OCI-LY7 (cell line): ENCODE data around the gene GANAB. TPM values are rescaled to one million over a fixed set of nuclear protein-coding genes. Genes with fewer than 3 reads are reported as not detected.
"Not testable (repeated sequence)": the region's sequence is repeated elsewhere in the genome, so short reads cannot be mapped to it uniquely, and the experiment has no call there.

Experiments
- BruUV-seq: library from RNA; stranded (reverse); fragments of 400-500 nt; replicated peaks from 2 replicates; lab custom pipeline; 2021; lab: Mats Ljungman, UMichigan
- CTCF ChIA-PET: fragments of 300-600 bp; sonication (Branson Sonifier 250); formaldehyde crosslinking; loops from one replicate; lab custom pipeline; 2022; ENCODE audit warnings: antibody characterized with exemption; ENCODE audit not compliant: unreplicated experiment; lab: Charles Lee
- POLR2A ChIA-PET: fragments of 300-600 bp; sonication (Branson Sonifier 250); formaldehyde crosslinking; loops from one replicate; lab custom pipeline; 2022; ENCODE audit warnings: antibody characterized with exemption; lab: Charles Lee
- DNase-seq: peaks from one replicate; pipeline ENCODE4 v3.0.0-alpha.2; 2015; ENCODE audit warnings: low spot score
- H2AFZ ChIP-seq: fragments of 200-600 bp; sonication (generic), shearing (Covaris generic); 2 replicates; pipeline ENCODE4 v1.6.1; 2014; ENCODE audit warnings: mild to moderate bottlenecking, antibody characterized with exemption, low read length, moderate library complexity
- H3K27ac ChIP-seq: fragments of 200-600 bp; sonication (generic); 2 replicates; pipeline ENCODE4 v1.5.1; 2014; ENCODE audit warnings: mixed run types, low read depth, mild to moderate bottlenecking, moderate library complexity, low read length, inconsistent platforms; ENCODE audit not compliant: poor library complexity, severe bottlenecking
- H3K36me3 ChIP-seq: fragments of 200-600 bp; sonication (generic); 2 replicates; pipeline ENCODE4 v1.6.1; 2014; ENCODE audit warnings: mild to moderate bottlenecking, antibody characterized with exemption, low read length, moderate library complexity, mixed read lengths; ENCODE audit not compliant: insufficient read depth
- H3K4me1 ChIP-seq: fragments of 200-600 bp; sonication (generic); 2 replicates; pipeline ENCODE4 v1.5.1; 2014; ENCODE audit warnings: mild to moderate bottlenecking, low read length; ENCODE audit not compliant: insufficient read depth, poor library complexity, severe bottlenecking
- H3K4me2 ChIP-seq: fragments of 200-600 bp; sonication (generic); 2 replicates; pipeline ENCODE4 v1.6.1; 2014; ENCODE audit warnings: mild to moderate bottlenecking, low read length
- H3K4me3 ChIP-seq: fragments of 200-600 bp; sonication (generic); 2 replicates; pipeline ENCODE4 v1.5.1; 2014; ENCODE audit warnings: mild to moderate bottlenecking, low read depth, low read length; ENCODE audit not compliant: poor library complexity, severe bottlenecking
- H3K79me2 ChIP-seq: fragments of 200-600 bp; sonication (generic); 2 replicates; pipeline ENCODE4 v1.6.1; 2016; ENCODE audit warnings: low read depth, mild to moderate bottlenecking, low read length, moderate library complexity, mixed read lengths; ENCODE audit not compliant: insufficient read depth
- H3K9me2 ChIP-seq: fragments of 200-600 bp; sonication (generic); 2 replicates; pipeline ENCODE4 v1.6.1; 2016; ENCODE audit warnings: mild to moderate bottlenecking, low read length, mixed read lengths; ENCODE audit not compliant: insufficient read depth
- H3K9me3 ChIP-seq: fragments of 200-600 bp; sonication (generic); 2 replicates; pipeline ENCODE4 v1.6.1; 2014; ENCODE audit warnings: mild to moderate bottlenecking, mixed run types, low read length, mixed read lengths
- H4K20me1 ChIP-seq: fragments of 200-600 bp; sonication (generic); 2 replicates; pipeline ENCODE4 v1.6.1; 2014; ENCODE audit warnings: mild to moderate bottlenecking, antibody characterized with exemption, low read length, moderate library complexity, mixed read lengths; ENCODE audit not compliant: insufficient read depth
- CTCF ChIP-seq: fragments of 200-600 bp; sonication (generic); conservative IDR thresholded peaks from 2 replicates; pipeline ENCODE4 v1.5.1; 2014; ENCODE audit warnings: mild to moderate bottlenecking, antibody characterized with exemption, low read length, moderate library complexity, mixed read lengths
- EZH2phosphoT487 ChIP-seq: fragments of 200-600 bp; sonication (generic); IDR thresholded peaks from 2 replicates; pipeline ENCODE4 v1.6.1; 2018; ENCODE audit warnings: low read depth, borderline replicate concordance, mild to moderate bottlenecking, mixed run types, antibody characterized with exemption, low read length, moderate library complexity, mixed read lengths
- intact Hi-C: fragments of 100-400 bp; cut with micrococcal nuclease; formaldehyde crosslinking; loops from one replicate; pipeline ENCODE4 v1.10.0; 2022; ENCODE audit not compliant: unreplicated experiment
- total RNA-seq, 2 experiments: library from RNA; depleted of rRNA in 1 of 2; stranded (reverse); fragments of >200 nt in 1 of 2; shearing (Covaris generic) in 1 of 2; gene quantifications; 2 replicates each; pipeline ENCODE4 v1.2.3, GENCODE V29; 2014 to 2022

GANAB gene
- total RNA-seq, 2 experiments from 2014 or later, result 108 to 217 TPM

GRCh38 chr11:62588966-62589637 is 57.3 kb downstream of the GANAB start:
- Histone ChIP-seq H3K9me2 (no peaks in the 10 kb centered on the region), H3K4me2 (peak overlapping the region; percentile 66), H3K9me3 (no peaks in the 10 kb centered on the region), H3K79me2 (peaks cover 25% of the 10 kb centered on the region; the same call in 1 of the 2 replicates), H3K27ac (no peak overlapping the region), H3K4me1 (peaks cover 33% of the 10 kb centered on the region), H4K20me1 (no peaks in the 10 kb centered on the region), H3K36me3 (peaks cover 67% of the 10 kb centered on the region), H2AFZ (no peak overlapping the region), H3K4me3 (no peak overlapping the region)
- BruUV-seq, result no TSS peak
- intact Hi-C loops, result no loop called here
- TF ChIP-seq EZH2phosphoT487, result no peak
- peak; percentile 71 for TF ChIP-seq CTCF
- POLR2A ChIA-PET, result interaction anchor here (1.1 to 1.8 kb wide), 2 partner anchors 15 to 76 kb away, joined by 4 to 5 read pairs; partner anchors contain the start of genes C11orf98, CSKMT and EEF1G
- no peak for DNase-seq
- CTCF ChIA-PET, result no interaction called here

- DNase-seq, CTCF ChIA-PET, H2AFZ ChIP-seq, H3K27ac ChIP-seq, H4K20me1 ChIP-seq, H3K9me2 ChIP-seq, intact Hi-C loops, H3K4me3 ChIP-seq, H3K4me2 ChIP-seq, BruUV-seq, H3K9me3 ChIP-seq: not testable (repeated sequence)
- Histone ChIP-seq H3K4me1 (peaks cover 10% of the 10 kb centered on the region), H3K36me3 (peaks cover 84% of the 10 kb centered on the region), H3K79me2 (peaks cover 16% of the 10 kb centered on the region; the same call in 1 of the 2 replicates)
- POLR2A ChIA-PET, result interaction anchor here (1.3 to 1.4 kb wide), 2 partner anchors 11 to 121 kb away, joined by 5 read pairs; partner anchors contain the start of gene EEF1G
These were observed 61.1 kb downstream of the GANAB start for GRCh38 chr11:62585356-62585755.

GRCh38 chr11:62581735-62582134 is 64.7 kb downstream of the GANAB start:
- H2AFZ ChIP-seq, H3K79me2 ChIP-seq, H4K20me1 ChIP-seq, H3K9me2 ChIP-seq, H3K27ac ChIP-seq, CTCF ChIA-PET, H3K4me1 ChIP-seq, BruUV-seq, H3K9me3 ChIP-seq, H3K4me3 ChIP-seq, H3K4me2 ChIP-seq, DNase-seq, intact Hi-C loops: not testable (repeated sequence)
- H3K36me3 ChIP-seq, result peaks cover 93% of the 10 kb centered on the region
- POLR2A ChIA-PET, result interaction anchor here (0.7 kb wide), 1 partner anchor 59 kb away, joined by 3 read pairs; no protein-coding TSS in a partner anchor
